T-cell (primary cell): ENCODE measurements around the gene ZBTB5. TPM values are rescaled to one million over a fixed set of nuclear protein-coding genes. Genes with fewer than 3 reads are reported as not detected.
A peak's percentile ranks its signal among the peaks of the same experiment; 100 is the strongest.

Experiments
- ATAC-seq, 4 experiments: fragments of 200-7000 bp in 3 of 4; fragments of 150-1000 bp in 1 of 4; cut with Tn5 transposase; replicated peaks in 1 of 4; 1 replicate in 3 of 4; 2 replicates in 1 of 4; pipeline ENCODE4 v1.10.0; 2021; ENCODE audit warnings: moderate library complexity in 3 of 4, mild to moderate bottlenecking in 2 of 4, moderate number of reproducible peaks in 1 of 4
- CTCF ChIA-PET, 2 donors: fragments of 300-600 bp; sonication (Branson Sonifier 250); formaldehyde crosslinking; loops; one replicate each; lab custom pipeline; 2022; ENCODE audit warnings: antibody characterized with exemption in 2 of 2; lab: Charles Lee
- POLR2A ChIA-PET, 2 donors: fragments of 300-600 bp; sonication (Branson Sonifier 250); formaldehyde crosslinking; loops; one replicate each; lab custom pipeline; 2022; ENCODE audit warnings: antibody characterized with exemption in 2 of 2; lab: Charles Lee
- DNase-seq, 35 experiments: peaks; one replicate each; pipeline versions ENCODE4 v3.0.0 to v3.0.0-alpha.2; 2013 to 2023
- H3K27ac ChIP-seq: one replicate; pipeline ENCODE4 v1.5.1; 2013; ENCODE audit warnings: low read length
- H3K27me3 ChIP-seq, 2 experiments: replicated peaks in 1 of 2; 1 replicate in 1 of 2; 2 replicates in 1 of 2; pipeline versions ENCODE4 v1.6.1 to v1.7.0; 2013; ENCODE audit warnings: low read length in 1 of 2, mixed read lengths in 1 of 2; ENCODE audit not compliant: control insufficient read depth in 2 of 2, insufficient read depth in 2 of 2; ENCODE audit errors: extremely low read depth in 1 of 2
- H3K36me3 ChIP-seq, 2 donors: 1 replicate in 1 of 2; 2 replicates in 1 of 2; pipeline versions ENCODE4 v1.6.1 to v1.7.0; 2013; ENCODE audit warnings: low read length in 1 of 2; ENCODE audit not compliant: control insufficient read depth in 2 of 2, insufficient read depth in 1 of 2; ENCODE audit errors: extremely low read depth in 1 of 2
- H3K4me1 ChIP-seq, 2 experiments: 1 replicate in 1 of 2; 2 replicates in 1 of 2; pipeline versions ENCODE4 v1.6.1 to v1.7.0; 2013; ENCODE audit warnings: low read length in 2 of 2, mixed read lengths in 1 of 2; ENCODE audit not compliant: insufficient read depth in 2 of 2, control insufficient read depth in 1 of 2; ENCODE audit errors: extremely low read depth in 1 of 2
- H3K4me3 ChIP-seq, 2 donors: 1 replicate in 1 of 2; 2 replicates in 1 of 2; pipeline versions ENCODE4 v1.5.1 to v1.7.0; 2013; ENCODE audit warnings: mild to moderate bottlenecking in 2 of 2, low read length in 1 of 2, moderate library complexity in 1 of 2; ENCODE audit not compliant: control insufficient read depth in 1 of 2; ENCODE audit errors: extremely low read depth in 1 of 2
- H3K9me3 ChIP-seq: 2 replicates; pipeline ENCODE4 v1.7.0; 2013
- H3K27ac Mint-ChIP-seq, 2 donors: one replicate each; pipeline ENCODE4 v1.8.0; 2020 to 2021; ENCODE audit warnings: mild to moderate bottlenecking in 2 of 2, mixed read lengths in 2 of 2
- H3K27me3 Mint-ChIP-seq, 2 donors: one replicate each; pipeline ENCODE4 v1.8.0; 2021 to 2022; ENCODE audit warnings: mixed read lengths in 2 of 2
- H3K36me3 Mint-ChIP-seq: one replicate; pipeline ENCODE4 v1.8.0; 2021; ENCODE audit warnings: mixed read lengths
- H3K4me1 Mint-ChIP-seq, 3 donors: one replicate each; pipeline ENCODE4 v1.8.0; 2020 to 2022; ENCODE audit warnings: mixed read lengths in 3 of 3, mild to moderate bottlenecking in 1 of 3
- H3K4me3 Mint-ChIP-seq, 3 donors: one replicate each; pipeline ENCODE4 v1.8.0; 2020 to 2022; ENCODE audit warnings: mild to moderate bottlenecking in 3 of 3, mixed read lengths in 3 of 3, moderate library complexity in 3 of 3
- H3K9me3 Mint-ChIP-seq, 3 donors: one replicate each; pipeline ENCODE4 v1.8.0; 2020 to 2022; ENCODE audit warnings: mixed read lengths in 3 of 3
- WGBS: methylation state at CpG from one replicate; pipeline ENCODE4 v1.1.5; 2013; ENCODE audit warnings: missing lambda C conversion rate; ENCODE audit not compliant: insufficient coverage; 5-methylcytosine and 5-hydroxymethylcytosine counted together
- total RNA-seq, 35 experiments: library from RNA in 6 of 35; stranded (reverse) in 6 of 35; fragments of 120-200 nt in 1 of 35; gene quantifications; one replicate each; pipeline versions ENCODE4 v1.2.1 to v1.2.4 and lab custom pipeline; 2013 to 2026

Gene ZBTB5
- total RNA-seq, 5 donors from 2014 or later (not counting 1 experiment from before 2014, with no cell fraction given) = 12.5 to 14.3 (median 13.3) TPM

DNA sequence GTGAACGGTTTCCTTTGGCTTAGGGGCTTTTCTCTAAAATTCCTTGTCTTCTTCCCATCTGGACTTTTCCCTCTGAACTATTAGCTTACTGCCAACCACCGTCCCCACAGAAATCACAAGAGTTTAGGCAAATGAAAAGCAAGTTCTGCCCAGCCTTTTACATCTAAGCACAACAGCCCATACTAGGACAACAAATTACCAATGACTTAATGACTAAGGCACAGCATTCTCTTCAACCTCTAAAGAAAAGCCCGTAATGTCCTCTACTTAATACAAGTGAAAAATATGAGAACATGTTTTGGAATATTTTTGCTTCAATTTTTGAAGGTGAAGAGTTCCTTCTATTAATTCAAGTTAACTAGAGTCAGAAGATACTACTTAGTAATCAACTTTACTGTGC lies 1.2 kb downstream of the ZBTB5 start:
- H3K27me3 Mint-ChIP-seq = no peaks in the 10 kb centered on the region
- H3K4me3 Mint-ChIP-seq = peak overlapping the region; percentile 91 to 96 (median 94)

GRCh38 chr9:37456817-37457216 lies 8.4 kb downstream of the ZBTB5 start:
- peaks cover 62 to 73% (median 67%) of the 10 kb centered on the region in 3 donors for H3K4me1 Mint-ChIP-seq
- ChIA-PET CTCF (no interaction called here), POLR2A (interaction anchor here in 1 of 2 donors (0.9 kb wide), 1 partner anchor 8 kb away, joined by 7 read pairs; the partner anchor contains the start of gene ZBTB5)
- ATAC-seq = peak in 1 of 4 experiments; percentile 48
- H3K27me3 Mint-ChIP-seq = no peaks in the 10 kb centered on the region
- H3K9me3 Mint-ChIP-seq = no peaks in the 10 kb centered on the region
- Histone ChIP-seq H3K27me3 (no peaks in the 10 kb centered on the region), H3K27ac (no peak overlapping the region), H3K4me1 (peaks cover 2% of the 10 kb centered on the region in 2 experiments), H3K9me3 (no peaks in the 10 kb centered on the region), H3K36me3 (no peaks in the 10 kb centered on the region), H3K4me3 (no peak overlapping the region)
- DNase-seq = no peak
- WGBS = no CpG with 5 or more reads among the region's 1 CpG
- peaks cover 5% of the 10 kb centered on the region for H3K36me3 Mint-ChIP-seq
- H3K4me3 Mint-ChIP-seq = no peak overlapping the region
- H3K27ac Mint-ChIP-seq = no peak overlapping the region

More for the DNA sequence above, 1.2 kb downstream of the ZBTB5 start:
- ChIA-PET POLR2A (interaction anchor here in 1 of 2 donors (2.0 kb wide), 1 partner anchor 22 kb away, joined by 10 read pairs; the partner anchor contains the start of gene POLR1E), CTCF (no interaction called here)
- no peaks in the 10 kb centered on the region for H3K9me3 ChIP-seq
- H3K36me3 Mint-ChIP-seq = peaks cover 8% of the 10 kb centered on the region
- H3K4me1 Mint-ChIP-seq = peaks cover 35 to 42% (median 40%) of the 10 kb centered on the region in 3 donors
- DNase-seq = no peak
- no peaks in the 10 kb centered on the region for H3K9me3 Mint-ChIP-seq
- peaks cover 0 to 3% of the 10 kb centered on the region in 2 experiments for H3K27me3 ChIP-seq
- H3K4me3 ChIP-seq = peak overlapping the region in 1 of 2 donors; percentile 96
- H3K27ac ChIP-seq = peak overlapping the region; percentile 97
- WGBS = 100% methylated on average over 1 of the region's 3 CpGs
- no peaks in the 10 kb centered on the region for H3K36me3 ChIP-seq
- ATAC-seq = no peak
- H3K4me1 ChIP-seq = peaks cover 13 to 23% of the 10 kb centered on the region in 2 experiments
- peak overlapping the region; percentile 63 to 93 for H3K27ac Mint-ChIP-seq

- Mint-ChIP-seq H3K27me3 (no peaks in the 10 kb centered on the region), H3K36me3 (peaks cover 5% of the 10 kb centered on the region), H3K4me3 (no peak overlapping the region), H3K27ac (no peak overlapping the region), H3K9me3 (no peaks in the 10 kb centered on the region), H3K4me1 (peaks cover 62 to 69% (median 67%) of the 10 kb centered on the region in 3 donors)
- H3K4me1 ChIP-seq = peaks cover 2% of the 10 kb centered on the region in 2 experiments
- ChIA-PET CTCF (no interaction called here), POLR2A (interaction anchor here in 1 of 2 donors (0.9 kb wide), 1 partner anchor 9 kb away, joined by 7 read pairs; the partner anchor contains the start of gene ZBTB5)
- 88% methylated on average over 1 of the region's 7 CpGs for WGBS
- no peaks in the 10 kb centered on the region for H3K36me3 ChIP-seq
- no peak for ATAC-seq
- no peak overlapping the region for H3K27ac ChIP-seq
- no peak overlapping the region for H3K4me3 ChIP-seq
- no peak for DNase-seq
- no peaks in the 10 kb centered on the region for H3K9me3 ChIP-seq
- H3K27me3 ChIP-seq = no peaks in the 10 kb centered on the region
Measured at GRCh38 chr9:37455884-37456647, 9.2 kb downstream of the ZBTB5 start.

DNA sequence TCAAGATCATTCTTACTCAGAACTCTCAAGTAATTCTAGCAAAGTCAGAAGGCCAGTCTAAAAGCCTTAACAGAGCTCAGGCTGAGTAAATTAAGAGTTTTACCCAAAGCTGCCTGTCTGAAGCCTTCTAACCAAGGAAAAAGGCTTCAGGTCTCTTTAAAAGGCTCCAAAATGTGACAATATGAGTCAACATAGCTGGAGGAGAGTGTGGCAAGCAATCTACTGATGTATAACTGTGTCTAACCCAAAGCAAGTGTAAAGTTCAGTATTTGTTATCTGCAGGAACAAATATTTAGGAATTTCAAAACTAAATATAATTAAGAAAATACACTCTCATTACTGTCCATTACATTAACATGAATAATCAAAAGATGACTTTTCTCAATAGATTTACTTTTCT lies 11.0 kb downstream of the ZBTB5 start:
- POLR2A ChIA-PET = interaction anchor here in 1 of 2 donors (0.6 kb wide), 1 partner anchor 11 kb away, joined by 7 read pairs; the partner anchor contains the start of gene ZBTB5
- Histone ChIP-seq H3K36me3 (peaks cover 0 to 6% of the 10 kb centered on the region in 2 donors), H3K4me1 (peaks cover 0 to 2% of the 10 kb centered on the region in 2 experiments), H3K9me3 (no peaks in the 10 kb centered on the region), H3K27ac (no peak overlapping the region), H3K27me3 (no peaks in the 10 kb centered on the region), H3K4me3 (no peak overlapping the region)
- H3K9me3 Mint-ChIP-seq = no peaks in the 10 kb centered on the region
- H3K36me3 Mint-ChIP-seq = peaks cover 14% of the 10 kb centered on the region
- H3K4me3 Mint-ChIP-seq = no peak overlapping the region
- ATAC-seq (no peak), DNase-seq (no peak)
- CTCF ChIA-PET = no interaction called here
- H3K27ac Mint-ChIP-seq = peak overlapping the region in 1 of 2 donors; percentile 41
- H3K4me1 Mint-ChIP-seq = peaks cover 64 to 67% (median 66%) of the 10 kb centered on the region in 3 donors
- H3K27me3 Mint-ChIP-seq = no peaks in the 10 kb centered on the region

- 100% methylated on average over 1 of the region's 1 CpG for WGBS
- no peaks in the 10 kb centered on the region for H3K9me3 ChIP-seq
- no peaks in the 10 kb centered on the region for H3K27me3 ChIP-seq
- ChIA-PET CTCF (no interaction called here), POLR2A (interaction anchor here in 1 of 2 donors (0.6 kb wide), 1 partner anchor 12 kb away, joined by 7 read pairs; the partner anchor contains the start of gene ZBTB5)
- no peak overlapping the region for H3K4me3 ChIP-seq
- H3K27ac ChIP-seq = no peak overlapping the region
- DNase-seq (no peak), ATAC-seq (no peak)
- Mint-ChIP-seq H3K4me1 (peaks cover 64 to 66% (median 66%) of the 10 kb centered on the region in 3 donors), H3K27ac (peak overlapping the region in 1 of 2 donors; percentile 41), H3K9me3 (no peaks in the 10 kb centered on the region), H3K4me3 (no peak overlapping the region), H3K27me3 (no peaks in the 10 kb centered on the region), H3K36me3 (peaks cover 14% of the 10 kb centered on the region)
- H3K36me3 ChIP-seq = peaks cover 0 to 6% of the 10 kb centered on the region in 2 donors
- H3K4me1 ChIP-seq = peaks cover 0 to 2% of the 10 kb centered on the region in 2 experiments
Measured at GRCh38 chr9:37453827-37454226, 11.4 kb downstream of the ZBTB5 start.

GRCh38 chr9:37452611-37453010 lies 12.6 kb downstream of the ZBTB5 start:
- POLR2A ChIA-PET = no interaction called here
- Histone ChIP-seq H3K36me3 (peaks cover 0 to 6% of the 10 kb centered on the region in 2 donors), H3K27me3 (no peaks in the 10 kb centered on the region), H3K27ac (no peak overlapping the region), H3K9me3 (no peaks in the 10 kb centered on the region), H3K4me1 (peaks cover 0 to 2% of the 10 kb centered on the region in 2 experiments), H3K4me3 (no peak overlapping the region)
- peaks cover 17% of the 10 kb centered on the region for H3K36me3 Mint-ChIP-seq
- CTCF ChIA-PET = no interaction called here
- no peaks in the 10 kb centered on the region for H3K9me3 Mint-ChIP-seq
- no CpG with 5 or more reads among the region's 1 CpG for WGBS
- ATAC-seq (no peak), DNase-seq (no peak)
- peaks cover 60 to 61% (median 60%) of the 10 kb centered on the region in 3 donors for H3K4me1 Mint-ChIP-seq
- H3K27me3 Mint-ChIP-seq = no peaks in the 10 kb centered on the region
- H3K4me3 Mint-ChIP-seq = no peak overlapping the region
- H3K27ac Mint-ChIP-seq = peak overlapping the region; percentile 5 to 42
